ENCODE measurements around the gene GNAO1.

GNAO1 gene

DNA sequence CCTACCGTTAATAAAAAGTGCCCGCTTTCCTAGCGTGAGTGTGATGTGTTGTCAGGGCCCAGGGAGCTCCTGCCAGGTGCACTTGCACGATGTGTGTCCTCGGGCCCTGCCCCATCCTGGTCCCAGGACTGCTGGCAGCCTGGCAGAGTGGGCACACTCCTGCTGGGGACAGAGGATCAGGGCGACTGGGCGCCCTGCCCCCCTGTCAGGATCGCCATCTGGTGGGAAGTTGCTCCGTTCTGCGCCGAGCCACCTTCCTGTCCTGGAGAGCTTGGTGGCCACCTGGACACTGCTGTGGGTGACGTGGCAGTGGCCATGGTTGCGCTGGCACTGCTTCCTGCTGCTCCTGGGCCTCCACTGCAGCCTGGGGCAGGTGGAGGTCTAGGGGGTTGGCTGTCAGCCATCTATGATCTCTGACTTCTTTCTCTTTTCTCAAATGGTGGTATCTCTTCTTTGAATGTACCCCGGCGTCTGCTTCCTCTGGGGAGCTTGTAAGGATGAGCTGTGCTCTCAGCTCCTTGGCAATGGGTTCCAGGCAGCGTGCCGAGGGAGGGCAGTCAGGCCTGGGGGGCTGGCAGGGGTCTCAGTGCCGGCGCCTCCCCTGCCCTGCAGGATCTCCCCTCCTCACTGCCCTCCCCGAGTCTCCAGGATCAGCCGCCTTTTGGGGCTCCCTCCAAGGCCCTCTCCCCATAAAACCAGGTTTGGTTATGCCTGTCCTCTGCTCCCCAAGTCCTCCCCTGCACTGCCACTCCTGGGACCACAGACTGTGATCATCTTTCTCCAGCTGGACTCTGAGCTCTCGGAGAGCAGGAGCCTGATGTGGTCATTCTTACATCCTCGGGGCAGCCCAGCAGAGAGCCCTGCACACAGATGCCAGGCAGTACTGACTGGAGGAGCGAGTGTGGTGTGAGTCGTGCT, 157.1 kb downstream of the GNAO1 start:
- no peak for DNase-seq (ENCODE audit: low read depth in 3 of 3)

DNA sequence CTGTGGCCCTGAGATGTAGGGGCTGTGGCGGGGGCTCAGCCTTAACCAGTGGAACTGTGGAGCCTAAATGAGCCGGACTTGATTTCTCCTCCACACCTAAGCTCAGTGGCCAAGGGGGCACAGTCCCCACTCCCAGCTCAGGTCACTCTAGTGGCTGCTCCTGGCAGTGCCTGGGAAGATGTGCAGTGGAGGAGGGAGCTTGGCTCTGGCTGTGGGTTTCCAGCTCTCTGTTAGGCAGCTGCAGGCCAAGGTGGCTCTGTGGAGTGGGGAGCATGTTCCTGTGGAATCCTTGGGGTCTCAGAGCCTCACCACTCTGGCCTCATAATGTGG, 157.8 kb downstream of the GNAO1 start:
- no peak for DNase-seq (ENCODE audit: low read depth in 3 of 3)

DNA sequence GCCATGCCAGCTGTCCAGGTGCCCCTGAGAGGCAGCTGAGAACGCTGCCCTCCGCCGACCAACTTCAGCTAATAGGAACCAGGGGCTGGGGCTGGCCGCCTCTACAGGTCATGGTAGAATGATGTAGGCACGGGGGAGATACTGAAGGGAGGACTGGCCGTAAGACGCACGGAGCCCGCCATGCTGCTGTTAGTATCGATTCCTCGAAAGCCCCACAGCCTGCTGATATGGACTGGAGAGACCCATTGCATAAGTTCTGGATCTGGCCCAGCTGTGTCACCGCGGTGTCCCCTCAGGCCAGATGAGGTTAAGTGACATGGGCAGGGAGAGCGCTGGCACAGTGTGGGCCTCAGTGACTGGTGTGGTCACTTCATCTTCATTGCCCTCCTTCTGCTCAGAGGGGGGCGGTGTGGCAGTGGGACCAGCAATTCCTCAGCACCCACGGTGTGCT, 158.4 kb downstream of the GNAO1 start:
- DNase-seq (ENCODE audit: low read depth in 3 of 3), result no peak

- DNase-seq (ENCODE audit: low read depth in 3 of 3), result no peak
Measured at GRCh38 chr16:56350491-56351405, 159.5 kb downstream of the GNAO1 start.

DNA sequence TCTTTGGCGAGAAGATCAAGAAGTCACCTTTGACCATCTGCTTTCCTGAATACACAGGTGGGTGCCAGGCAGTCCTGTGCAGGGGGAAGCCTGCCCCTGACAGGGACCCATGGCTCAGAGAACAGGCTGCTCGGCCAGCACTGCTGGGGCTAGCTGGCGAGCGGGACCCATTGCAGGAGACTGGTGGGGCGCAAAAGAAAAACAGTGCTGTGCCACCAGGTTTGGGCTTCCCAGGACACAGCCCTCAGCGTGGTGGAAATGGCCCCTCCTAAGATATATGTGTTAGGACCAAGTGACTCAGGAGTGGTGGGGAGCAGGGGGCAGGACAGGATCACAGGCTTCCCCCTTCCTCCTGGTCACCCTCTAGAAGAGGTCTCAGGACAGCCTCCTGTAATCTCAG, 160.2 kb downstream of the GNAO1 start:
- no peak for DNase-seq (ENCODE audit: low read depth in 3 of 3)

DNA sequence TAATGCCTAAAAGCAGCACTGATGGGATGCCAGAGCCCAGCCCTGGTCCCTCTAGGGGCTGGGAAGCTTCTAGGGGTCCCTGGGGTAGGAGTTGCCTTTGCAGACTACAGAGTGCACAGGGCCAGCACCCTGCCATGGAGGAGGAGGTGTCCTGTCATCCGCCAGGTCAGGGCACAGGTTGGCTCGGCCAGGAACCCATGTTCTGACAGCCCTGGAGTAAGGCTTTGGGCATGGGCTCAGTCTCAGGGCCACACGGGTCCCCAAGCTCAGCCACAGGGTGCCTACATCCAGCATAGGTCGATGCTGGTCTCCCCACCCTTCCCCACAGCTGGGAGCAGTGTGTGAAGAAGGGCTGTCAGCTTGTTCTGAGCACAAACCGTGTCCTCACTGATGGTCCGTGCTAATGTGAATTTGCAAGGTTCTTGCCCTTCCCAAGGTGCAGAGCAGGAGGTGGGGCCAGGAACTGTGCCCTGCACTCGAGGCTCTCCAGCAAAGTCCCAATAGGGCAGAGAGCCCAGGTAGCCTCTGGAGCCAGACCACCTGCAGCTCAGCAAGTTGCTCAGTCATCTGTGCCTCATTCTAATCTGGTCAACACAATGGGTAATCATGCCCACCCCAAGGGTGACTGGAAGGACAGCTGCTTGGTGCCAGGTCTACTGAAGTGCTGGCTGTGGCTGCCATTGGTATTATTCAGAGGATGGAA, 161.2 kb downstream of the GNAO1 start:
- DNase-seq (ENCODE audit: low read depth in 3 of 3), result no peak

DNA sequence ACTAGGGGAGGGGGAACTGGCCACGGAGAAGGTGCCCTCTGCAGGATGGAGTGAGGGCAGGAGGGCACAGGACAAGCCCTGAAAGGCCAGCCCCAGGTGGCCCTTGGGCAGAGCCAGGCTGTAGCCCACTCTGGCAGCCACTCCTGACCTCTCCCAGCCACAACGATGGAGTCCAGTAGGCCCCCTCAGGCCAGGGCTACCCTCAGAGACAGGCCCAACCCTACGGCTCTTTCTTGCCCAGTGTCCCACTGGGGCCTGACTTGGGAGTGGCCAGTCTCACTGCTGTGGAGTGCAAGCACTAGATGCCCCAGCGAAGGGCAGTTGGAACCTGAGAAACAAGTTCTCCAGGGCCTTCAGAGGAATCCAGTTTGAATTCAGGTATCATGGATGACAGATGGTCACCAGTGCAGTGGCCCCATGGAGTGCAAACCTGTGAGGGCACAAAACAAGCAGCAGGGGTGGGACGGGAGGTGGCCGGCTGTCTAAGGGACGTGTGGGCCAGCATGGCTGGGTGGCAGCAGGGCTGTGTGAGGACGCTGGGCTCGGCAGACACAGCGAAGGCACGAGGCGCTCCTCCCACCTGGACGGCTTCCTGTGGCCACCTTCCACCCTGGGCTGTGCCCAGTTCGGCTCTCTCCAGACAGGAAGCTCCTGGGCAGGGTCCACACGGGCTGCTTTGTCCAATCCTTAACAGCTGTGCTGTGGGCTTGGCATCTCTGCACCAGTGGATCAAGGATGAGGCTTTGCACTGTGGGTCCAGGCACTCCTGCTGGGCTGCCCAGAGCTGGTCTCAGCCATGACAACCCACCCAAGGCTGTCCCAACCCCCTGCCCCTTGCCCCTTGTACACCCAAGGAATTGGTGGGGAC, 162.0 kb downstream of the GNAO1 start:
- no peak for DNase-seq (ENCODE audit: low read depth in 3 of 3)

DNA sequence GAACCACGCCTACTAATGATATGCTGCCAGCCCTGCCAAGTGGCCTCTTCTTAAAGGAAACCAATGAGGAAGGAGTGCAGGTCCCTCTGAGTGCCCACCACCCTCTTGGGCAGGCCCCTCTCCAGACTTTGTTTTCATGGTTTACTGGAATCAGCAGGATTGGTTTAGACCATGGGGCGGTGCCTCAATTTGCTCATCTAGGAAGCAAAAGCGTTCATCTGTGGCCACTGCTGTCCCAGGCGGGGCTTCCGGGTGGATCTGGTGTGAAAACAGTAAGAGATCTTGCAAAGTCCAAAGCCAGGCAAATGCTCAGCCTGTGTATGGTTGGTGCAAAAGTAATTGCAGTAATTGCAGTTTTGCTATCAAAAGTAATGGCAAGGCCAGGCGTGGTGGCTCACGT, 162.7 kb downstream of the GNAO1 start:
- no peak for DNase-seq (ENCODE audit: low read depth in 3 of 3)

DNA sequence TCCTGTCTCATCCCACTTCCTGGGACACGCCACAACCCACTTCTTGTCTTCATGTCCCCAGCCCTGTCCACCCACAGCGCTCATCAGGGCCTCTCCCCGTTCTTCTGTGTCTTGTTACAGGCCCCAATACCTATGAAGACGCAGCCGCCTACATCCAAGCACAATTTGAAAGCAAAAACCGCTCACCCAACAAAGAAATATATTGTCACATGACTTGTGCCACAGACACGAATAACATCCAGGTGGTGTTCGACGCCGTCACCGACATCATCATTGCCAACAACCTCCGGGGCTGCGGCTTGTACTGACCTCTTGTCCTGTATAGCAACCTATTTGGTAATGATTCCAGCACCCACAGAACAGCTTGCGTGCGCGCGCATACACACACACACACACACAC, 163.5 kb downstream of the GNAO1 start:
- no peak for DNase-seq (ENCODE audit: low read depth in 3 of 3)

- no peak for DNase-seq (ENCODE audit: low read depth in 3 of 3)
Measured at GRCh38 chr16:56355221-56355620, 163.9 kb downstream of the GNAO1 start.

DNA sequence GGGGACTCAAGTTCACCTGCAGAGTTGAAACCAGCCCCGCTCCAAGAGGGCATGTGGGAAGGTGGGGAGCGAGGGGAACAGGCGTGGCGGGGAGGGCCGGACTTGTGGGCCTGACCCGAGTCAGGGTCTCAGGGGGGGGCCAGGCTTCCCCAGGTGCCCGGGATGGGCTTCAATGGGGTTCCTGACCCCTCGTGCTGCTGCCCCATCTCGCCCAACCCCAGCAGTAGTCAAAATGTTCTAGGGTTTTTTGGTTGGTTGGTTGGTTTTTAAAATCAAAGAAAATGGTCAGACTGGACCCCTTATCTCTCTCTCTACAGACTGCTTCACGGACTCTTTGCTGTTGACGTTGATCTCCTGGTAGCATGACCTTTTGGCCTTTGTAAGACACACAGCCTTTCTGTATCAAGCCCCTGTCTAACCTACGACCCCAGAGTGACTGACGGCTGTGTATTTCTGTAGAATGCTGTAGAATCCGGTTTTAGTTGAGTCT, 164.5 kb downstream of the GNAO1 start:
- no peak for DNase-seq (ENCODE audit: low read depth in 3 of 3)

- DNase-seq (ENCODE audit: low read depth in 3 of 3), result peak; percentile 6 to 16 (median 15)
Measured at GRCh38 chr16:56356276-56357240, 165.3 kb downstream of the GNAO1 start.

- DNase-seq (ENCODE audit: low read depth in 3 of 3), result no peak
Measured at GRCh38 chr16:56357241-56357764, 166.0 kb downstream of the GNAO1 start.

- DNase-seq (ENCODE audit: low read depth in 3 of 3), result no peak
Measured at GRCh38 chr16:56357765-56358322, 166.6 kb downstream of the GNAO1 start.

- DNase-seq (ENCODE audit: low read depth in 3 of 3), result no peak
Measured at GRCh38 chr16:56360117-56361008, 169.1 kb downstream of the GNAO1 start.

DNA sequence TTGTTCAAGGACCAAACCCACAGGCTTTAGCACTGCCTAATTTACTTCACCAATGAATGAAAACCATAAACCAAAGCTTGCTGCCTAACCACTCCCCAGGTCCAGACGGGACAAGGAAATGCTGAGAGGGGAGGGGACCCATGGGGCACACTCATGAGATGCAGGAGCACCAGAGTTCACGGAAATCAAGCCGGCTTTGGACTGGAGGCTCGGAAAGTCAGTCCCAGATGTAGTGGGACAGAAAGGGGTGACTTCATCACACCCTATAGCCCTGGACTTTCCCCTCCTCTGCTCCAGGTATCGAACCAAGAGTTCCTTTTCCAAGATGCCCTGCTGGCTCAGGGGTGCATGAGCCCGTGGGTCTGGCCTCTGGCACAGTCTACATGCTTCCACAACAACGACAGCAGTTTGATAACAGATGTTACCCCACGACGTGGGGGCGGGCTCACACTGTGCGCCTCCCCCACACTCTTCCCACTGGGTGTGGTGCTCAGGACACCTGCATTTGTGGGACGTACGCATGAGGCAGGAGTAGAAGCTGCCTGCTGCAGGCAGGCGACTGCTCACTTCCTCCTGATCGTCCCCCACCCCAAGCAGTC, 170.9 kb downstream of the GNAO1 start:
- no peak for DNase-seq (ENCODE audit: low read depth in 3 of 3)

GRCh38 chr16:56362706-56363105, 171.4 kb downstream of the GNAO1 start:
- no peak for DNase-seq (ENCODE audit: low read depth in 3 of 3)

All from stimulated activated CD4-positive, alpha-beta T cell treated with anti-CD3 and anti-CD28 coated beads, TNF-alpha, amount 100 ng/mL, for 4 hours (primary cell).